D721Med (cell line): ENCODE data around the gene PANK4.

Experiments used
- DNase-seq: peaks from one replicate; pipeline ENCODE4 v3.0.0; 2011; ENCODE audit warnings: low spot score; ENCODE audit not compliant: insufficient read length
- FAIRE-seq: peaks from 2 replicates; lab custom pipeline; 2011; peaks lifted over from hg19 to GRCh38; lab: Jason Lieb, UNC
- TF ChIP-seq, protein P1 (sequence below): IDR thresholded peaks from 2 replicates; pipeline ENCODE4 v1.5.1; 2012; ENCODE audit warnings: mild to moderate bottlenecking, control low read depth; ENCODE audit not compliant: insufficient read depth; ENCODE audit errors: missing control alignments

The PANK4 gene

GRCh38 chr1:2561446-2561845 is 35.0 kb upstream of the PANK4 start:
- FAIRE-seq (no peak), DNase-seq (no peak)
- TF ChIP-seq, protein P1, sequence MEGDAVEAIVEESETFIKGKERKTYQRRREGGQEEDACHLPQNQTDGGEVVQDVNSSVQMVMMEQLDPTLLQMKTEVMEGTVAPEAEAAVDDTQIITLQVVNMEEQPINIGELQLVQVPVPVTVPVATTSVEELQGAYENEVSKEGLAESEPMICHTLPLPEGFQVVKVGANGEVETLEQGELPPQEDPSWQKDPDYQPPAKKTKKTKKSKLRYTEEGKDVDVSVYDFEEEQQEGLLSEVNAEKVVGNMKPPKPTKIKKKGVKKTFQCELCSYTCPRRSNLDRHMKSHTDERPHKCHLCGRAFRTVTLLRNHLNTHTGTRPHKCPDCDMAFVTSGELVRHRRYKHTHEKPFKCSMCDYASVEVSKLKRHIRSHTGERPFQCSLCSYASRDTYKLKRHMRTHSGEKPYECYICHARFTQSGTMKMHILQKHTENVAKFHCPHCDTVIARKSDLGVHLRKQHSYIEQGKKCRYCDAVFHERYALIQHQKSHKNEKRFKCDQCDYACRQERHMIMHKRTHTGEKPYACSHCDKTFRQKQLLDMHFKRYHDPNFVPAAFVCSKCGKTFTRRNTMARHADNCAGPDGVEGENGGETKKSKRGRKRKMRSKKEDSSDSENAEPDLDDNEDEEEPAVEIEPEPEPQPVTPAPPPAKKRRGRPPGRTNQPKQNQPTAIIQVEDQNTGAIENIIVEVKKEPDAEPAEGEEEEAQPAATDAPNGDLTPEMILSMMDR, result no peak

GRCh38 chr1:2560299-2561073 is 34.1 kb upstream of the PANK4 start:
- DNase-seq, result no peak
- no peak for FAIRE-seq
- TF ChIP-seq, protein P1, result no peak

GRCh38 chr1:2559509-2560298 is 33.3 kb upstream of the PANK4 start:
- DNase-seq, result no peak
- TF ChIP-seq, protein P1, result no peak
- FAIRE-seq, result no peak

DNA sequence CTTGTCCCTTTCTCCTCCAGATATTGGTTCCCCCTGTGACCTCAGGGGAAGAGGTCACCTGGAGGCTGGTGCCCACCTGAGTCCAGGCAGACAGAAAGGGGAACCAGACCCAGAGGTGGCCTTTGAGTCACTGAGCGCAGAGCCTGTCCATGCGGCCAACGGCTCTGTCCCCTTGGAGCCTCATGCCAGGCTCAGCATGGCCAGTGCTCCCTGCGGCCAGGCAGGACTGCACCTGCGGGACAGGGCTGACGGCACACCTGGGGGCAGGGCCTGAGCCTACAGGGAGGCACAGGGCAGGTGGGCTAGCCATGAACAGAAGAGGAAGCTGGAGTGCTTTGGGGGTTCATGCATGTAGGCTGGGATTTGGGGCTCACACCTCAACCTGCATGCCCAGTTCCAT is 32.5 kb upstream of the PANK4 start:
- TF ChIP-seq, protein P1, result no peak
- no peak for DNase-seq
- FAIRE-seq, result no peak

DNA sequence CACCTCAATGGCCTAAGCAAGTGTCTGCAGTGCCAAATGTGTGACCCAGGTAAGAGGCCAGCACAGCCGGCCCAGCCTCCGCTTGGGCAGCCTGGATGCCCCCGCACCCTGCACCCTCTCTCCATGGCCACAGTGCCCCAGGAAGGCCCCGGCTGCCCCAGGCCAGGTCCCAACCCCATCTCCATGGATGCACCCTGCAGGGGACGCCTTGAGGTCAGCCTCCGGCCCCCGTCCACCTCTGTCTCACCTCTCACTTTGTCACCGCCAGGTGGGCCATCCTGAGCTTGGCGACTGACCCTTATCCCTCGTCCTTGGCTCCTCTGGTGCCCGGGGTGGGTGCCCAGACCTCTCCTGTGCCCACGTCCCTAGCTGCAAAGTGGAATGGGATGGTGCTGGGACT is 32.0 kb upstream of the PANK4 start:
- DNase-seq (no peak), FAIRE-seq (no peak)
- TF ChIP-seq, protein P1, result no peak

GRCh38 chr1:2557482-2558400 is 31.3 kb upstream of the PANK4 start:
- TF ChIP-seq, protein P1, result no peak
- FAIRE-seq (no peak), DNase-seq (no peak)
